Measurements from ENCODE around the gene UBE2H.
A peak's percentile ranks its signal among the peaks of the same experiment; 100 is the strongest.
"Not testable (repeated sequence)": the region's sequence is repeated elsewhere in the genome, so short reads cannot be mapped to it uniquely, and the experiment has no call there.

The UBE2H gene

DNA sequence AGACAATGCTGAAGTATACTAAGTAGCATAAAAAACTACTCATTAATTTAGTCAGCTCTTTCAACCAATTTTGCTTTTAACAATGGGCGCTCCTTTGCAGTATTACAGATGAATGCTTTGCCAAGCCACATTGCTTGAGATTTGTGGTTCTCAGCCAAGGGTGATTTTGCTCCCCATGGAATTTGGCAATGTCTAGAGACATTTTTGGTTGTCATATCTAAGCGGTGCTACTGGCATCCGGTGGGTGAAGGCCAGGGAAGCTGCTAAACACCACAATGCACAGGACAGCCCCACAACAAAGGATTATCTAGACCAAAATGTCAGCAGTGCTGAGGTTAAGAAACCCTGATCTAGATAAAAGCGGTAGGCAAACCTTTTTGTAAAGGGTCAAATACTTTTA, 112.0 kb downstream of the UBE2H start:
- DNase-seq, result no peak

DNA sequence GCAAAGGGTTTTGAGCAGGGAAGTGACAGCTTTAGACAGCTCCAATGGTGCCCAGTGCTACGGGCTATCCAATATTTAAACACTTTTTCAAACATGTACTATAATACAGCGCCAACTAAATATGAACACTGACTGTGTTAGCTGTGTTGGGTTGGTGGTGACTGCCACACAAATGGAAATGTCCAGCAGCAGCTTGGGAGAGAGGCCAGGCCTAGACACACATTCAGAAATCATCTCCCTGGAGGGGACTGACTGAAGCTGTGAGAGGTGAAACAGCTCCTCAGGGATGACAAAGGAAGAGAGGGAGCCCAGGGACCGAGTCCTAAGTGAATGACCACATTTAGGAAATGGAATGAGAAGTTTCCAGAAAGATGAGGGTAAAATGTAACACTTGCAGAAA, 115.8 kb downstream of the UBE2H start:
- DNase-seq, result no peak

DNA sequence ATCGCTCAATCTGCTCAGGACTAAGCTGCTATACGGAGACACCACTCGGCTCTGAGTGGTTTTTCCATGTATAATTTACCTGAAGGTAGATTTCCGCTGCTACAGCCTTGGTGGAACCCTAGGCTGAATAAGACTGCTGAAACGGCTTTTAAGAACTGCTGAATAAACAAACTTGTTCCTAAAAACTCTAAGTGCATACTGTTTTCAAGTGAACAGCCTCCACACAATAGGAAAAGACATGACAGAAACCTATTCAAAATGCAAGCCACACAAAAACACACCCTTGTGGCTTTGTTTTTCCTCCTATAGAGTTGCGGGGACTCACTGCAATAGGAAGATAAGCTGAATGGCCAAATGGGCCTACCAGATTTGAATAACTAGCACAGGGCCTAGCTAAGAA, 117.2 kb downstream of the UBE2H start:
- peak; percentile 7 for DNase-seq

DNA sequence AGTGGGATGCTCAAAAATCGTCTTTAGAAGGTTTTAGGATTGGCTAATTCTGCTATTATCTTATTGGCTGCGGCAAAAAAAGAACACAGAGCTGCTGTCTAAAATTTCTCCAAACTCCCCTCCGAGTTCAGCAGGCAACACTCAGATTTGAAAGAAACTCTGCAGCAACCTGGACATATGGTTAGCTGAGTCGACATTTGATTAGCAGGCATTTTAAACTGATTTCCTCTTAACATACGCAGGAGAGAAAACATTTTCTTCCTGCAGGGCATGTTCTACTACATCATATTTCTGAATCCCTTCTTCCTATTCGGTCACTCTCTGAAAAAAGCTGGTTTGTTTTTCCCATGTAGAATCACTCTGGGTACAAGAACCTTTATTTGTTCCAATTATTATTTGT, 119.4 kb downstream of the UBE2H start:
- DNase-seq, result not testable (repeated sequence)

DNA sequence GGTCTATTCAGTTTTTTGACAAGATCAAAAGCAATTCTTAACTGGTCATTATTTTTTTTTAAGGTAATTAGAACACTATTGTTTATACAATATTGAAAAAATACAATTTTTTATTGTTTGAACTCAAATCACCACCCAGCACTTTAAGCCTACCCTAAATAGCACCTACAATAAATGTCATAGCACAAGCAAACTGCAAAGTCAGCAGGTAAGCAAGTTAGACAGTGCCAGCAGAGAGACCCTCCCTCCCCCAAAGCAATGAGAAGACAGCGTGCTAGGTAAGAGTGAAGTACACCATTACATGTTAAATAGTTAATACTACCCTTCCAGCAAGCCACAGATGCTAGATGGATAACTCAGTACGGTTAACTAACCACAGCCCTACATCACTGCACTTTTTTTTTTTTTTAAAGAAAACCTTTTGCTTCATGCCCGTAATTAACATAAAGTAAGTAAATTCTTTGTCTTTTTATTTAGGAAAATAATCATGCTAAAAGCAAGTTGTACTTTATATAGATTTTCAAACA, 120.0 kb downstream of the UBE2H start:
- no peak for DNase-seq

DNA sequence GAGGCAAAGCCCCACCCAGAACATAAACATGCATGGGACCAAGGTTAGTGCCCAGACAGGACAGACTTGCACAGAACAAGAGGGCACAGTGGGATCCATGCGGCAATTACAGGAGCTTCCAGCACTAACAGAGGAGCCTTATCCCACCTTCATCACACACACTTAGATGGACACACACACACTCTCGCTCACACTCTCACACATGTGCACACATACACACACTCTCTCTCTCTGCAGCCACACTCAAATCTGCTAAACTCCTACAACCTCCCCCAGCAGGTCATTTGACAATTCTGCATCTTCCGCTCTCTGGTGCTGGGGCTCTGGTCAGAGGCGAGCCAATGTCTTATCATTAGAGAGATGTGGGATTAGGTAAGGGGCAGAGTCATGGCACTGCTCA, 120.5 kb downstream of the UBE2H start:
- no peak for DNase-seq

DNA sequence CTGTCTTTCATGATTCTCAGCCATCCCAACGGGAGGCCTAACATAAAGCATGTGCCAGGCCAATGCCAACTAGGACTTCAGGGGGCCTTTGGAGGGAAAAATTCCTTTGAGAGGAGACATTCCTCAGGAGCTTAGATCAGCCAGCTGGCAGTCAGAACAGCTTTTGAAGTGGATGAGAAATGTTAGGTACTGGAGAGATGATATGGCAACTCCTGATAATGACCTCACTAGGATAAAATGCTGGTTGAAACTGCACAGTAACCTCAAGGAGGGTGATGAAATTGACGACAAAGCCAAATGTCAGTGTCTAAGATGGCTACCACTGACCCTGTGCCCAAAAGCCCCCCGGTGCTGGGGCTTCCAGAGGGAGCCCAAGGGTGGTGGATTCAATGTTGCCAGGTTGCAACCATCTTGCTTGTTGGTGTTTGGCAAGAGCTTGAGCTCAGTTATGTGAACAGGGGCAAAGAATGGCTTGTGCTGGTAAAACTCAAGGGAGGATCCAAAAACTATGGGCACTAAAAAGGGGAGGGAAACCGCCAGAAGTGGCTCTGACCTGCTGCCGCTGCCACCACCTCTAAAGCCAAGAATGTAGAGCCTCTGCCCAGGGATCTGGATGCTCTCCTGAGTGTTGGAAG, 121.2 kb downstream of the UBE2H start:
- no peak for DNase-seq

DNA sequence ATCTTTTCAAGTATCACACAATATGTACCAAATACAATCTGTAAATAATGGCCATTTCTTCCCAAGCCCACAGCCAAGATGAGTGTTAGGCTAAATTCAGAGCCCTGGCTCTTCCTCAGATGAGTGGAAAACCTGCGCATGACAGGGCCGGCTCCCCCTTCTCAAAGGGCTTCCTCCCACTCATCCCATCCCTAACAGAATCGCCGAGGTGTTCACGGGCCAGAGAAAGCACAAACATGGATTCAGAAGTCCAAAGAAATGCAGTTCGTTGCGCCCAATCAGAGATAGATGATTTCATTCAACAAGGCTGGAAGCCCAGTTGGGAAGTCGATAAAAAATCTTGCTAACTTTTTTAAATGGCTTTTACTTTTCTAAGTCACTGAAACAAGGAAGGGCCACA, 121.8 kb downstream of the UBE2H start:
- no peak for DNase-seq

DNA sequence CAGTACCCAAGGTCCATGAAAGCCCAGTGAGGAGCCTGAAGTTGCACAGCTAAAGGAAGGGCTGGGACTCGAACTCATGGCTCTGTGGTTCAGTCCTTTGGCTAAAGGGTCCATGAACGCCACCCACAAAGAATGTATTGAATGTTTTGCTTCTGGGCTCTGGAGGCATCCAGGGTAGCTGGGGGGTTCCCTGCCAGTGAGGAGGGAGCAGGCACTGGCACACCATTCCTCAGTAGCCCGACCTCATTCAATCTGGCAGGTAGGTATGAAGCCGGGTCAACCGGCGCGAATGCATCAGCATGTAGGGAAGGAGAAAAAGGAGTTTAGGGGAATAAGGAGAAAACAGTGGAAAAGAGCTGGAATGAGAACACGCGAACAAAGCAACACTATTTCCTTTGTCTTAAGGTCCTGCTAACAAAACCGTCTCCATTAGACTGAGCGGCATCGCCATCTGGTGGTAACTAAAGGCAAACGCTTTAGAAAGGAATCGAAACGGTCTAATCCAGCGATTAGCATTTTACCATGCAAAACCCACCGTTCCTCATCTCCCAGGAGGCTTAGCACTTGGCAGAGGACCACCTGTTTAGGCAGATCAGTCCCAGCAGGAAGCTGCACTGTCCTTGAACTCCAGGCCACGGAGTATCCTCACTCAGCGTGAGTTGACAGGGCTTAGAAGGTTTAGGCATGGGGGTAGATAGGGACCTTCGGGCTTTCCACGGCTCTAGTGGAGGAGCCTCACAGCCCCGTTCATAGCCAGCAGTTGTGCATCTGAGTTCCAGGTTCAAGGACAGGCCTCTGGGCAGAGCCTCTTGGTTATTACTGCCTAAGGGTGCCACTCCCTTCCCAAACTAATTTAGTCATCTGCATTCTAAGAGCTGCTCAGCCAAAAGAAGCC, 122.8 kb downstream of the UBE2H start:
- DNase-seq, result peak; percentile 15

DNA sequence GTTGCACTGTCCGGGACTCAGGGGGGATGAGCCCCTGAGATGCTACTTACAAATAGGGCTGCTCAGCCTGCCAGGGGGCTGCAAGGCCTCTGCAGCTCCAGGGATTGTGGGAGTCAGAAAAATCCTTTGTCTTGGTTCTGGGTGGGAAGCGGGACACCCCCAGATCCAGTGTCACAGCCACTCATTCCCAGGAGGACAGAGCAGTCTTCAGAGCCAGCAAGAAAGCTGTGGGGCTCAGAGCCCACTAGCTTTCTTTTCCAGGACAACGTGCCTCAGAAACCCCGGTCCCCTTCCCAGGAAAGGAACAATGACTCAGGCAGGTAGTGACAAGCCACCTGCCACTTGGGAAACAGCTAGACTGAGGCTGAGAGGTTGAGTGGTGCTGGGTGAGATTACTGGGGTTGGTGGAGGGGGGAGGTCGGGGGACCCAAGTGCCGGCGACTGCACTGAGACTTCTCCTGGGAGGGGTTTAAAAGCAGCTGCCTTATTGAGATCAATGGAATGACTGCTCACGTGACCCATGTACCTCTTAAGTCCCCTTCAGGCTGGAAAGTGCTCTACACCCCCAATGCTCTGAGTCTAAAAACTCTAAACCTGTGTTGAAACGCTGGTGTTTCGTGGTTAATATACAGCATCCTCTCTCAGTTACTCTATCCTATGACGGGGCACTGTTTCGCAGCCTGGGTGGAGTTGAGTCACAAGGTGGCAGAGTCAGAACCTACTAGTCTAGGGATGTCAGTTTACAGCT, 123.6 kb downstream of the UBE2H start:
- DNase-seq, result peak; percentile 46

DNA sequence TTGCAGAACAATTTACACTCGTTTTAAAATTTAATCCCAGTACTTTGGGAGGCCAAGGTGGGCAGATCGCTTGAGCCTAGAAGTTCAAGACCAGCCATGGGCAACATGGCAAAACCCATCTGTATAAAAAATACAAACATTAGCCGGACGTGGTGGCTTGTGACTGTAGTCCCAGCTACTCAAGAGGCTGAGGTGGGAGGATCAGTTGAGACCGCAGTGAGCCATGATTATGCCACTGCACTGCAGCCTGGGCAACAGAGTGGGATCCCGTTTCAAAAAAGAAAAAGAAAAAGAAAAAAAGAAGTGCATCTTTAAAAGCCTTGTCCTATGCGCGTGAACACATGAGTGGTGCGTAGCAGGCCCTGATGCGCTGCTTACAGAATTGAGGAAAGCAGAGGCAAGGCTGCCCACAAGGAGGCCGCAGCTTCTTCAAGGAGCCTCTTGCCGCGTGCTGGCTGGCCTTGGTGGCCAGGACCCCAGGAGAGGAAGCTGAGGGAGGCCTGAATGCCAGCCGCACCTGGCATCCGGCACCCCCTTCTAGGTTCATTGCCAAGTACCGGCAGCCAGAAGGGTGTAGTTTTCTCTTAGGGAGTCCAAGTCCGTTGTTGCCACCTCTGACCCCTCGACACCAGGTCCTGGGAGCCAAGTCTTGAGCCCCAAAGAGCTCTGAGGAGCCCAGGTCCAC, 124.5 kb downstream of the UBE2H start:
- DNase-seq, result no peak

DNA sequence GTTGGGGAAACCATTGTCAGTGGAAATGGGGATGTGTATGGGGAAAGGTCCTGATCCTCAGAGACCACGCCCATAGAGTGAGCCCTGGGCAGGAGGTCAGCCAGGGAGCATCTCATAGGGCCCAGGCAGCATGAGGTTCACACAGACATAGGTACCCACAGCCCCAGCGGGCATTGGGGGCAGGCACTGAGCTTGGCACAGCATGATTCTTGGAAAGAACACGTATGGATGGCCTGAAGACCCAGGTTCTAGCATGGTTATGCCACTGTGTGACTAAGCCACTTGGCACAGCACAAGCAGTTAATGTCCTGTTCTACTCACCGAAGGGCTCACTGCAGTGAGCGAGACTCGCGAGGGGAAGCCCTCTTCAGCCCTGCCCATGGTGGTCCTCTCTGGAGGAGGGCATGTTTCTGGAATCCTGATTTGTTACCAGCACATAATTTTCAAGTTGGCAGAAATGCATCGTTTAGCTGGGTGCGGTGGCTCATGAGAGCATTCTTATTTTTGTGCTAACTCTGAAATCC, 125.2 kb downstream of the UBE2H start:
- no peak for DNase-seq

DNA sequence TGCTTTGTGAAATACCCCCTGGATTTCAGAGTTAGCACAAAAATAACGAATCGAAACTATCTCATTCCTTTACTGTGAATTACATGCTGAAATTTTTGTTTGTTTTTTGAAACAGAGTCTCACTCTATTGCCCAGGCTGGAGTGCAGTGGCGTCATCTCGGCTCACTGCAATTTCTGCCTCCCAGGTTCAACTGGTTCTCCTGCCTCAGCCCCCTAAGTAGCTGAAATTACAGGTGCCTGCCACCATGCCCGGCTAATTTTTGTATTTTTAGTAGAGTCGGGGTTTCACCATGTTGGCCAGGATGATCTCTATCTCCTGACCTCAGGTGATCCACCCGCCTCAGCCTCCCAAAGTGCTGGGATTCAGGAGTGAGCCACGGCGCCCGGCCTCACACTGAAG, 125.9 kb downstream of the UBE2H start:
- not testable (repeated sequence) for DNase-seq

DNA sequence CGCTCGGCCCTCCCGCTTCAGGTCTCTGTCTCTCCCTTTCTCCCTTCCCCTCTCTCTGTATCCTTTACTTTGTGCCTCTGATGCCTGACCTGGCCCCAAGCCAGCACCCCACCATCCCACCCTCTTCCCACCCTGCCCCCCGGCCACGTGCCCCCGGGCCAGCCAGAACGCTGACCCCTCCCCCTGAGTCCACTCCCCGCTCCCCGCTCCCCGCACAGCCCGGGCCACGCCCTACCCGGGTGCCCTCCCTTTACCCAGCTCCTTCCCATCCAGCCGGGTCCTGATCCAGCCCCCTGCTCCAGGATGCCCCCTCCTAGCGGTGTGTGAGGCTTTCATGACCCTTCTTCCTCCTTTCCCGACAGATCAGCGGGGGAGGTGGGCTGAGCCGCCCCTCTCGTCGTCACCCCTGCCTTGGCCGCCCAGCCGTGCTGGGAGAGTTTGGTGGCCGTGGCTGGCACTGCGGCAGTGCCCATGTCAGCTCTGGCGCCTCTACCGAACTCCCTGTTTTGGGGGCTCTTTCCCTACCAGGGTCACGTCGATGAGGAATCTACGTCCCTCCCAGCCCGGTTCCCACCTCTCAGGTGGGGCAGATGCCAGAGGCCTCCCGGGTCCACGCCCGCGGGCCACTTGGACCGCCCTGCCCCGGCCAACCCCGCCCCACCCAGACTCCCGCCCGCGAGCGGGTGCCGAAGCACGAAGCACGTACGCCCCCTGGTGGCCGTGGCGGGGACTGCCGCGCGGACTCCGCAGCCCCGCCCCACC, 127.4 kb downstream of the UBE2H start:
- peak; percentile 57 for DNase-seq

DNA sequence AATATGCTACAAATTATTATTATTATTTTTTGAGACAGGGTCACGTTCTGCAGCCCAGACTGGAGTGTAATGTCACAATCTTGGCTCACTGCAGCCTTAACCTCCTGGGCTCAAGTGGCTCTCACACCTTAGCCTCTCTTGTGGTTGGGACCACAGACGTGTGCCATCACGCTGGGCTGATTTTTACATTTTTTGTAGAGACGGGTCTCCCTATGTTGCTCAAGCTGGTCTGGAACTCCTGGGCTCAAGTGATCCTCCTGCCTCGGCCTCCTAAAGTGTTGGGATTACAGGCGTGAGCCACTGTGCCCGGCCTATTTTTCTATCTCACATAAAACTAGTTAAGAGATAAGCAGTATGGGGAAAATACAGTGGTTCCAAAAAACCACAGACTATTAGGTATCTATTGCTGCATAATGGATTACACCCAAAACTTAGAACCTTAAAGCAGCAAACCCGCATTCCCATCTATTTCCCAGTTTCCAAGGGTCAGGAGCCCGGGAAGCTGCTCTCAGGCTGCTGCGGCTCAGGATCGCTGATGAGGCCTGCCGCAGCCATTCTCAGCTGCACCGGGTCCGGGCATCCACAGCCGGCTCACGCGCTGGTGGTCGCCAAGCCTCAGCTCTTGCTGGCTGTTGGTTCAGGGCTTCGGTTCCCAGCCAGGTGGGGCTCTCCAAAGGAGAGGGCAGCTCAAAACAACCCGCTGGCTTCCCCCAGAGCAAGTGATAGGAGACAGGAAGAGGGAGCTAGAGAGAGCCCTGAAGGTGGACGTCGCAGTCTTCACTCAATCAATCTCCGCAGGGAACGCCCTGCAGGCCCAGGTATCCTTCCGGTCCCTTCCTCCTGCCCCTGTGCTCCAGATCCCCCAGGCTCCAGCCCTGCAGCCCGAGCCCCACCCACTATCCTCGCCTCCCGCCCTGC, 128.2 kb downstream of the UBE2H start:
- DNase-seq, result peak; percentile 85

DNA sequence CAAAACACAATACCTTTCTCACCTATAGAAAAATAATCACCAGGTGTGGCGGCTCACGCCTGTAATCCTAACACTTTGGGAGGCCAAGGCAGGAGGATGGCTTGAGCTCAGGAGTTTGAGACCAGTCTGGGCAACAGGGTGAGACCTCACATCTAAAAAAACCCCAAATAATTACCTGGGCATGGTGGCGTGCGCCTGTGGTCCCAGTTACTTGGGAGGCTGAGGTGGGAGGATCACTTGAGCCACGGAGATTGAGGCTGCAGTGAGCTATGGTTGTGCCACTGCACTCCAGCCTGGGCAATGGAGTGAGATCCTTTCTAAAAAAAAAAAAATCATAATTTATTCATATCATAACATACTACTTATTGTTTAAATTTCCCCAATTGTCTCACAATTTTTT, 129.6 kb downstream of the UBE2H start:
- DNase-seq, result not testable (repeated sequence)

DNA sequence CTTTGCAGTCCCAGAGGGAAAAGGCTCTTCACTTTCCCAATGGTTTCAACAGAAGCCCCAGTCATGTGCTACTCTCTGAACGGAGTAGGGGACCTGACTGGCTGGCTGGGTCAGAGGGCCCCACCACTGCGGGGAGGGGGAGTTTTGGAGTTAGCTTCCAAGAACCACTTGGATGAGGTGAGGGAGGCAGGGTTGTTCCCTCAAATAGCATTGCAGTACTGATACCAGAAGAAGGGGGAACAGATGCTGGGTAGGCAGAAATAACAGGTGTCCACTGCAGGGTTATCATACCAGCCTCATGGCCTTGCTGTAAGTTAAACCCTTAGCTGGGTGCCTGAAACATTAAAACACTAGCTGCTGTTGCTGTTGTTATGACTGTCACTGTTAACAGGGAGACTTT, 131.3 kb downstream of the UBE2H start:
- no peak for DNase-seq

DNA sequence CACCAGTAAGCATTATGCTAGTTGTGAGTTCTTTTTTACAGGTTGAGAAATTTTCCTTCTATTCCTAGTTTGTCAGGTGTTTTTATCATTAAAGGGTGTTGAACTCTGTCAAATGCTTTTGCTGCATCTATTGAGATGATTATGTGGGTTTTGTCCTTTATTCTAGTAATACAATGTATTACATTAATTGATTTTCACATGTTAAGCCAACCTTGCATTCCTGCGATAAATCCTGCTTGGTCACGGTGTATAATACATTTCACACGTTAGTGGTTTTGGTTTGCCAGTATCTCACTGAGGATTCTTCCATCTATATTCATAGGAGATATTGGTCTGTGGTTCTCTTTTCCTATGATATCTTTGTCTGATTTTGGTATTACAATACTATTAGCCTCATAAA, 136.0 kb downstream of the UBE2H start:
- DNase-seq, result no peak

DNA sequence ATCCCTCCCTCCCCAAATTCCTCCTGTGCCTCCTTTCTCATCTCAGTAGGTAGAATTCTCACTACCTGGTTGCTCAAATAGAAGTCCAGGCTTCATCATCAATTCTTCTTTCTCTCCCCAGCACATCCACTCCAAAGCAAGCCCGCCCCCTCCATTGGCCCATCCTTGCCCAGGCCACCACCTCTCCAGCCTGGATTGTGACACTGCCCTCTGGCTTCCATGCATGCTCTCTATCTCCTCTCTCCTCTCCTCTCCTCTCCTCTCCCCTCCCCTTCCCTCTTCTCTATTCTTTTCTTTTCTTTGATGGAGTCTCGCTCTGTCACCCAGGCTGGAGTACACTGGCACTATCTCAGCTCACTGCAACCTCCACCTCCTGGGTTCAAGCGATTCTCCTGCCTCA, 144.9 kb downstream of the UBE2H start:
- no peak for DNase-seq

DNA sequence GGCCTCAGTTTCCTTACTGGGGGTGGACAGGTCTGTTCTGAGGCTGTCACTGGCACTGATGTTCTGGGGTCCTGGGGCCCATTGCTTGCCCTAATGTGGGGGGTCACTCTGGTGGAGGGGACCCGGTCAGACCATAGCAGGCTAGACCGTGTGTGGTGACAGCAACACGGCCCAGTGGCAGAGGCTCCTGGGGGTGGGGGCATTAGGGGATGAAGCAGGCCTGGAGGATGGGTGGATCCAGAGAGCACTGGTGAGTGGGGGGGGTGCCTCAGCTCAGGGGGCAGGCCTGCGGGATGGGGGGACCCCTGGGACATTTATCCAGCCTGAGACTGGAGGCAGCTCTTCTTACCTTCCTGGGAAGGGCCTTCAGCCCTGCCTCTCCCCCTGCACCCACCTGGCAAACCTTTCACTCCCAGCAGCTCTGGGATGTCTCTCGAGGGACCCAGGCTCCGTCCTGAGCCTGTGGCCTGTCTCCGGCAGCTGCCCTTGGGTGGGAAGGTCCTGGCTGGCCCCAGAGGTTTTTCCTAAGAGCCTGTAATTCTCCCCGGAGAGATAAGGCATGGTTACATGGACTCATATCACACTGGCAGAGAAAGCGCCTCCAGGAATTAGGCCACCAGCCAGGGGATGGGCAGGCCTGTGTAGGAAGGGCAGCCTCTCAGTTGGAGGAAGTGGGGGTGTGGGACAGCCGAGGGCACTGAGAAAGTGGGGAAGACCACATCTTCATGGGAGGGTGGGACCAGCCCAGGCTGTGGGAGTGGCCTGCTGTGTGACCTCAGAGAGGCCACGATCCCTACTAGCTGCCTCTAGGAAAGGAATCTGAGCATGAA, 147.7 kb downstream of the UBE2H start:
- no peak for DNase-seq

Data from NCI-H510A (cell line).